ENCODE measurements around the gene IRF5. TPM values are rescaled to one million over a fixed set of nuclear protein-coding genes. Genes with fewer than 3 reads are reported as not detected.
A peak's percentile ranks its signal among the peaks of the same experiment; 100 is the strongest.

IRF5 gene
- total RNA-seq, 2 experiments from 2014 or later: 6.5 to 7.7 TPM

GRCh38 chr7:128932862-128933179 is 4.9 kb upstream of the IRF5 start:
- ChIA-PET CTCF (interaction anchor here (0.6 to 1.9 kb wide), 4 partner anchors 13 to 286 kb away, joined by 3 to 7 read pairs (median 4); no protein-coding TSS in a partner anchor), POLR2A (interaction anchor here (0.6 to 0.8 kb wide), 2 partner anchors 12 to 122 kb away, joined by 4 read pairs; partner anchors contain the start of gene TNPO3)
- Mint-ChIP-seq H3K4me3 (peak overlapping the region; percentile 41), H3K9me3 (no peaks in the 10 kb centered on the region), H3K27ac (no peak overlapping the region), H3K4me1 (ENCODE audit: low read depth) (peaks cover 21% of the 10 kb centered on the region), H3K36me3 (ENCODE audit: low read depth) (no peaks in the 10 kb centered on the region), H3K27me3 (peaks cover 14% of the 10 kb centered on the region)
- peak; percentile 8 for ATAC-seq
- intact Hi-C loops (cut with micrococcal nuclease): no loop called here
- no peak for DNase-seq
- no peak for TF ChIP-seq CTCF (IDR thresholded peaks at IDR 0.05)

DNA sequence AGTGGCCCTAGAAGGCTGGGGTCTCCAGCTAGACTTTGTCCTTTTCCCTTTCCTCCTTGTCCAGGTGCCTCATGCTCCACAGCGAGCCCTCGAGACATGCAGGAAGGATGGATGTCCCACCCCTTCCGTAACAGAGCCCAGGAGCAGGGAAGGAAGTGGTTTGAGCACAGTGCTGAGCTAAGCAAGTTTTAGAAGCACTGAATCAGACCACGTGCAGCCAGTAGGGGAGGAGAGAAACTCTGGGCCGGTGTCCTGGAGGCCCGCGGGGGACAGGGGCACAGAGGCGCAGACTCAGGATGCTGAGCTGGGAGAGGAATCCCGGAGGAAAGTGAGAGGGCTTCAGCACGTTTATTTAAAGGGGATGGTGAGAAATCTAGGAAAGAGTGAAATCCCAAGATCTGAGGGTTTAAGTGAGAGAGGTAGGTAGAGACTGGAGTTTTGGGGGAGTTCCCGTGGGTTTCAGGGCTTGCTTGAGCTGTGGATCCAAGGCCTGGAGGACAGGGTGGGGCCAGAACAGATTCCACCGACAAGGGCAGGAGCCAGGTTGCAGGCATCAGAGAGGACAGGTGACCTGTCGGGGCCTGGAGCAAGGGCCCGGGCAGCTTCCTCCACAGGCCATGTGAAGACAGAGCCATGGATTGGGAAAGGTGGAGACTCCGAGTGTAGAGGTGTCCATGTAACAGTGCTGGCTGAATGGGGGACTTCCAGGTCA is 4.4 kb upstream of the IRF5 start:
- intact Hi-C loops (cut with micrococcal nuclease): no loop called here
- ATAC-seq (peak; percentile 90), DNase-seq (peak; percentile 55)
- Mint-ChIP-seq H3K4me3 (peak overlapping the region; percentile 41), H3K36me3 (ENCODE audit: low read depth) (no peaks in the 10 kb centered on the region), H3K4me1 (ENCODE audit: low read depth) (peaks cover 21% of the 10 kb centered on the region), H3K9me3 (no peaks in the 10 kb centered on the region), H3K27me3 (peaks cover 15% of the 10 kb centered on the region), H3K27ac (peak overlapping the region; percentile 82)
- ChIA-PET POLR2A (interaction anchor here (0.5 to 0.8 kb wide), 2 partner anchors 11 to 190 kb away, joined by 3 to 4 read pairs; no protein-coding TSS in a partner anchor), CTCF (interaction anchor here (0.6 to 1.9 kb wide), 4 partner anchors 12 to 285 kb away, joined by 3 to 7 read pairs (median 4); no protein-coding TSS in a partner anchor)
- TF ChIP-seq CTCF (IDR thresholded peaks at IDR 0.05): no peak

DNA sequence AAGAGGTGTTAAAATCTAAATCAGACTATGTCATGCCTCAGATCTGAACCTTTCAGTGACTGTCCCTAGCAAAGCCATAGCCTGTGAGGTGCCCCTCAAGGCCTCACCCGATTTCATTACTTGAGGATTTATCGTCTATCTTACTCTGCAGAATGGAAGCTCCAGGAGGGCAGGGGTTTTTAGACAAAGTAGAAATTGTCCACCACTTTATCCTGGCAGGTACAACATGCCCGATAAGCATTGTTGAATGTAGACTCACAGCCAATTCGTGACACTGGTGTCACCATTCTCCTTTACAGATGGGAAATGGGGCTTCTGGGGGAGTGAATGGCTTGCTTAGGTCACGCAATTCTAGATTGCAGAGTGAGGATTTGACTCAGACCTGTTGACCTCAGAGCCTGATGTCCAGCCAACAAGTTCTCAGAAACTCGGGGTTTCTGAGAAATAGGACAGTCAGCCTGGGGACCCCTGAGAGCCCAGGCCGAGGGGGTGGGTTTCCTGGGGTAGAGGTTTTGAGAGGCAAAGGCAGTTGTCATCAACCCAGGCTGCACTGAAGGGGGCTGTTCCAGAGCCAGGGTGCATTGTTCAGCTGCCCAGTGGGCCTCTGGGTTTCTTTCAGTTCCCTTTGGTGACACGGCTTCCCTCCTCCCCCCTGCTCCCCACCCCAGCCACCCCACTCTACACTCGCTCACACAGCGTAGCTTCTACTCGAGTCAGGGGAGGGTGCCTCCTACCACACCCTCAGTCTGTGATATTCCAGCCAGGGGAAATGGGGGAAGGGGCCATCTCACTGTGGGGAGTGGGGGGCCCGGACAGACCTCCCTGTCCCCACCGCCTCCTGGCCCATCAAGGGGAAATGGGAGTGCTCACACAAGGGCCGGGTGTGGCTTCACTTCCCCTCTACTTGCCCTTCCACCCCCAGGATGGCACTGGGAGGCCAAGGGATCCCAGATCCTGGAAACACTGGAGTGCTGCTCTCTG is 3.1 kb upstream of the IRF5 start:
- H3K4me1 Mint-ChIP-seq (ENCODE audit: low read depth): peaks cover 33% of the 10 kb centered on the region
- no peak overlapping the region for H3K4me3 Mint-ChIP-seq
- ChIA-PET POLR2A (no interaction called here), CTCF (interaction anchor here (0.7 kb wide), 1 partner anchor 12 kb away, joined by 3 read pairs; no protein-coding TSS in a partner anchor)
- intact Hi-C loops (cut with micrococcal nuclease): no loop called here
- no peak for DNase-seq
- TF ChIP-seq CTCF (IDR thresholded peaks at IDR 0.05): no peak
- no peak overlapping the region for H3K27ac Mint-ChIP-seq
- H3K36me3 Mint-ChIP-seq (ENCODE audit: low read depth): no peaks in the 10 kb centered on the region
- no peaks in the 10 kb centered on the region for H3K9me3 Mint-ChIP-seq
- ATAC-seq: no peak
- H3K27me3 Mint-ChIP-seq: peaks cover 18% of the 10 kb centered on the region

- H3K4me1 Mint-ChIP-seq (ENCODE audit: low read depth): peaks cover 38% of the 10 kb centered on the region
- CTCF ChIA-PET: no interaction called here
These were observed 2.4 kb upstream of the IRF5 start for GRCh38 chr7:128935342-128935730.

More at GRCh38 chr7:128935342-128935730, 2.4 kb upstream of the IRF5 start:
- POLR2A ChIA-PET: no interaction called here
- DNase-seq (no peak), ATAC-seq (no peak)
- intact Hi-C loops (cut with micrococcal nuclease): no loop called here
- Mint-ChIP-seq H3K27ac (no peak overlapping the region), H3K36me3 (ENCODE audit: low read depth) (no peaks in the 10 kb centered on the region), H3K27me3 (peaks cover 18% of the 10 kb centered on the region), H3K9me3 (no peaks in the 10 kb centered on the region), H3K4me3 (no peak overlapping the region)
- TF ChIP-seq CTCF (IDR thresholded peaks at IDR 0.05): no peak
